H9 (cell line): ENCODE results near the gene TAF5L. TPM values are rescaled to one million over a fixed set of nuclear protein-coding genes. Genes with fewer than 3 reads are reported as not detected.
"Not testable (repeated sequence)": the region's sequence is repeated elsewhere in the genome, so short reads cannot be mapped to it uniquely, and the experiment has no call there.

Source experiments
- DNase-seq: peaks from one replicate; pipeline ENCODE4 v3.0.0-alpha.2; 2017
- H2AFZ ChIP-seq: one replicate; pipeline ENCODE4 v1.6.1; 2013; ENCODE audit warnings: mild to moderate bottlenecking, low read length, control low read depth, moderate library complexity
- H2AK5ac ChIP-seq: 2 replicates; pipeline ENCODE4 v1.6.1; 2013; ENCODE audit warnings: low read length, control low read depth, mixed read lengths; ENCODE audit not compliant: insufficient read length
- H2BK120ac ChIP-seq: one replicate; pipeline ENCODE4 v1.6.1; 2013; ENCODE audit warnings: low read depth, mild to moderate bottlenecking, low read length, control low read depth, inconsistent platforms; ENCODE audit not compliant: poor library complexity, severe bottlenecking
- H2BK12ac ChIP-seq: 2 replicates; pipeline ENCODE4 v1.6.1; 2013; ENCODE audit warnings: low read length, control low read depth, mixed read lengths, low read depth; ENCODE audit not compliant: insufficient read length
- H2BK15ac ChIP-seq: 2 replicates; pipeline ENCODE4 v1.6.1; 2013; ENCODE audit warnings: low read depth, low read length, control low read depth
- H2BK20ac ChIP-seq: one replicate; pipeline ENCODE4 v1.6.1; 2013; ENCODE audit warnings: low read depth, mild to moderate bottlenecking, low read length, control low read depth, inconsistent platforms; ENCODE audit not compliant: poor library complexity, severe bottlenecking
- H2BK5ac ChIP-seq: 2 replicates; pipeline ENCODE4 v1.6.1; 2013; ENCODE audit warnings: low read length, control low read depth, mixed read lengths; ENCODE audit not compliant: insufficient read length
- H3K14ac ChIP-seq: 2 replicates; pipeline ENCODE4 v1.6.1; 2013; ENCODE audit warnings: low read length, control low read depth; ENCODE audit not compliant: insufficient read depth
- H3K18ac ChIP-seq: 2 replicates; pipeline ENCODE4 v1.6.1; 2013; ENCODE audit warnings: low read depth, mild to moderate bottlenecking, mixed read lengths, low read length, control low read depth; ENCODE audit not compliant: insufficient read length
- H3K23ac ChIP-seq: 2 replicates; pipeline ENCODE4 v1.6.1; 2013; ENCODE audit warnings: low read length, control low read depth, mixed read lengths, low read depth; ENCODE audit not compliant: insufficient read length
- H3K23me2 ChIP-seq: 2 replicates; pipeline ENCODE4 v1.6.1; 2013; ENCODE audit warnings: low read depth, mild to moderate bottlenecking, mixed read lengths, low read length, control low read depth; ENCODE audit not compliant: insufficient read length, poor library complexity, severe bottlenecking
- H3K27ac ChIP-seq: 2 replicates; pipeline ENCODE4 v1.5.1; 2013; ENCODE audit warnings: low read length, control low read depth, mixed read lengths, low read depth; ENCODE audit not compliant: insufficient read length
- H3K27me3 ChIP-seq: 2 replicates; pipeline ENCODE4 v1.6.1; 2013; ENCODE audit warnings: low read length, control low read depth, inconsistent platforms; ENCODE audit not compliant: insufficient read depth
- H3K4ac ChIP-seq: 2 replicates; pipeline ENCODE4 v1.6.1; 2013; ENCODE audit warnings: low read depth, mild to moderate bottlenecking, control low read depth, inconsistent platforms, low read length, moderate library complexity
- H3K4me1 ChIP-seq: 2 replicates; pipeline ENCODE4 v1.6.1; 2013; ENCODE audit warnings: low read length, control low read depth, inconsistent platforms; ENCODE audit not compliant: insufficient read depth
- H3K4me2 ChIP-seq: 2 replicates; pipeline ENCODE4 v1.6.1; 2013; ENCODE audit warnings: low read length, control low read depth, mixed read lengths; ENCODE audit not compliant: insufficient read length, insufficient read depth
- H3K56ac ChIP-seq: 2 replicates; pipeline ENCODE4 v1.6.1; 2013; ENCODE audit warnings: low read depth, mild to moderate bottlenecking, mixed read lengths, low read length, control low read depth; ENCODE audit not compliant: insufficient read length
- H3K79me1 ChIP-seq: 2 replicates; pipeline ENCODE4 v1.6.1; 2013; ENCODE audit warnings: low read depth, mild to moderate bottlenecking, moderate library complexity, low read length, control low read depth, inconsistent platforms; ENCODE audit not compliant: insufficient read depth, poor library complexity, severe bottlenecking
- H3K79me2 ChIP-seq: 2 replicates; pipeline ENCODE4 v1.6.1; 2013; ENCODE audit warnings: low read length, control low read depth, inconsistent platforms; ENCODE audit not compliant: insufficient read depth
- H3K9ac ChIP-seq: 2 replicates; pipeline ENCODE4 v1.6.1; 2013; ENCODE audit warnings: low read length, control low read depth, mixed read lengths; ENCODE audit not compliant: insufficient read length; ENCODE audit errors: extremely low read depth
- H3K9me3 ChIP-seq: one replicate; pipeline ENCODE4 v1.6.1; 2013; ENCODE audit warnings: low read depth, low read length, inconsistent platforms; ENCODE audit not compliant: control insufficient read depth
- H3T11ph ChIP-seq: one replicate; pipeline ENCODE4 v1.6.1; 2013; ENCODE audit warnings: mild to moderate bottlenecking, low read length, control low read depth, inconsistent platforms
- H4K20me1 ChIP-seq: one replicate; pipeline ENCODE4 v1.6.1; 2013; ENCODE audit not compliant: control insufficient read depth, insufficient read length, insufficient read depth
- H4K5ac ChIP-seq: 2 replicates; pipeline ENCODE4 v1.6.1; 2013; ENCODE audit warnings: low read depth, mild to moderate bottlenecking, mixed read lengths, low read length, control low read depth; ENCODE audit not compliant: insufficient read length
- H4K8ac ChIP-seq: replicated peaks from 2 replicates; pipeline ENCODE4 v1.6.1; 2013; ENCODE audit warnings: low read length, control low read depth, mixed read lengths, low read depth; ENCODE audit not compliant: insufficient read length
- H4K91ac ChIP-seq: 2 replicates; pipeline ENCODE4 v1.6.1; 2013; ENCODE audit warnings: low read depth, mild to moderate bottlenecking, moderate library complexity, mixed read lengths, low read length, control low read depth; ENCODE audit not compliant: insufficient read length
- H3K27ac Mint-ChIP-seq, 3 experiments: 2 replicates in 2 of 3; 3 replicates in 1 of 3; pipeline ENCODE4 v1.8.0; 2020 to 2021; ENCODE audit warnings: mixed read lengths in 3 of 3, mild to moderate bottlenecking in 1 of 3, moderate library complexity in 1 of 3
- H3K27me3 Mint-ChIP-seq: 2 replicates; pipeline ENCODE4 v1.8.0; 2021; ENCODE audit warnings: low read depth, mild to moderate bottlenecking, moderate library complexity, mixed read lengths
- H3K36me3 Mint-ChIP-seq, 3 experiments: 2 replicates in 2 of 3; 3 replicates in 1 of 3; pipeline ENCODE4 v1.8.0; 2020 to 2021; ENCODE audit warnings: low read depth in 3 of 3, mixed read lengths in 3 of 3; ENCODE audit not compliant: insufficient read depth in 1 of 3
- H3K4me1 Mint-ChIP-seq, 2 experiments: 2 replicates each; pipeline ENCODE4 v1.8.0; 2020; ENCODE audit warnings: mixed read lengths in 2 of 2
- H3K4me3 Mint-ChIP-seq, 2 experiments: 2 replicates in 1 of 2; 3 replicates in 1 of 2; pipeline ENCODE4 v1.8.0; 2020 to 2021; ENCODE audit warnings: mild to moderate bottlenecking in 2 of 2, mixed read lengths in 2 of 2, moderate library complexity in 1 of 2
- H3K9me3 Mint-ChIP-seq, 2 experiments: 2 replicates in 1 of 2; 3 replicates in 1 of 2; pipeline ENCODE4 v1.8.0; 2020; ENCODE audit warnings: mild to moderate bottlenecking in 2 of 2, mixed read lengths in 2 of 2, moderate library complexity in 1 of 2
- CTCF ChIP-seq: fragments of 200-600 bp; sonication (generic); conservative IDR thresholded peaks from 3 replicates; pipeline ENCODE4 v1.8.0; 2021; ENCODE audit warnings: antibody characterized with exemption, mild to moderate bottlenecking
- WGBS: extraction: QIAGEN DNeasy Blood & Tissue Kit; methylation state at CpG from one replicate; pipeline ENCODE4 v1.1.7; 2013; ENCODE audit warnings: missing lambda C conversion rate, low lambda C conversion rate, mixed read lengths; ENCODE audit not compliant: insufficient read length; ENCODE audit errors: extremely low coverage; 5-methylcytosine and 5-hydroxymethylcytosine counted together
- total RNA-seq: library from RNA; stranded (reverse); gene quantifications from 2 replicates; pipeline ENCODE4 v1.2.1, GENCODE V29; 2021

The TAF5L gene
- total RNA-seq, 1 experiment from 2014 or later = 30.3 TPM

GRCh38 chr1:229596925-229597699 lies 28.8 kb downstream of the TAF5L start:
- no peak for TF ChIP-seq CTCF
- H3K36me3 Mint-ChIP-seq = peaks cover 10 to 48% (median 29%) of the 10 kb centered on the region in 3 experiments; a peak in 6 of 7 replicates
- no peaks in the 10 kb centered on the region for H3K79me2 ChIP-seq
- no peak overlapping the region for H4K8ac ChIP-seq
- H3K56ac ChIP-seq = no peak overlapping the region
- no peak for DNase-seq
- H3K4me1 ChIP-seq = no peaks in the 10 kb centered on the region
- no peak overlapping the region for H3K18ac ChIP-seq
- no peak overlapping the region for H2BK120ac ChIP-seq
- no peak overlapping the region for H2AFZ ChIP-seq
- no peak overlapping the region for H2BK5ac ChIP-seq
- H3K27me3 Mint-ChIP-seq = no peaks in the 10 kb centered on the region
- H3K79me1 ChIP-seq = no peaks in the 10 kb centered on the region
- H2BK20ac ChIP-seq = no peak overlapping the region
- no peak overlapping the region for H3K27ac ChIP-seq
- no peaks in the 10 kb centered on the region for H3K9me3 ChIP-seq
- no peak overlapping the region for H3K23ac ChIP-seq
- H3K4ac ChIP-seq = no peak overlapping the region
- H3K9me3 Mint-ChIP-seq = no peaks in the 10 kb centered on the region
- H3K4me2 ChIP-seq = no peak overlapping the region
- no peaks in the 10 kb centered on the region for H3K23me2 ChIP-seq
- H4K5ac ChIP-seq = no peak overlapping the region
- H2BK12ac ChIP-seq = no peak overlapping the region
- H3K4me3 Mint-ChIP-seq = no peak overlapping the region
- H3K14ac ChIP-seq = no peak overlapping the region
- H3K27me3 ChIP-seq = no peaks in the 10 kb centered on the region
- no peaks in the 10 kb centered on the region for H4K20me1 ChIP-seq
- H3T11ph ChIP-seq = no peak overlapping the region
- no CpG with 5 or more reads among the region's 7 CpGs for WGBS
- no peak overlapping the region for H3K27ac Mint-ChIP-seq
- H2AK5ac ChIP-seq = no peak overlapping the region
- H3K9ac ChIP-seq = no peak overlapping the region
- H3K4me1 Mint-ChIP-seq = peaks cover 4 to 11% of the 10 kb centered on the region in 2 experiments
- no peak overlapping the region for H4K91ac ChIP-seq
- H2BK15ac ChIP-seq = no peak overlapping the region

GRCh38 chr1:229595876-229596275 lies 30.0 kb downstream of the TAF5L start:
- not testable (repeated sequence) for H2BK12ac ChIP-seq, H2BK15ac ChIP-seq, H3K23me2 ChIP-seq, H4K20me1 ChIP-seq, H3K79me1 ChIP-seq, H3K9ac ChIP-seq, H4K5ac ChIP-seq, H3K9me3 Mint-ChIP-seq, H3K14ac ChIP-seq, H2BK5ac ChIP-seq, H3K27ac ChIP-seq, H2BK20ac ChIP-seq, H2BK120ac ChIP-seq, H3K27me3 ChIP-seq, H3T11ph ChIP-seq, H3K4me1 Mint-ChIP-seq, H3K9me3 ChIP-seq, H3K18ac ChIP-seq, H3K4me2 ChIP-seq, DNase-seq, H3K23ac ChIP-seq, H3K79me2 ChIP-seq, H3K56ac ChIP-seq, H4K91ac ChIP-seq, H3K27me3 Mint-ChIP-seq, H2AK5ac ChIP-seq, H3K4me1 ChIP-seq, H3K4ac ChIP-seq, H2AFZ ChIP-seq, H4K8ac ChIP-seq, H3K4me3 Mint-ChIP-seq
- H3K27ac Mint-ChIP-seq = 0 out of 7 replicates have a peak overlapping the region, but pooled peaks of 1 of the 3 experiments have one; percentile 85
- peaks cover 3 to 39% (median 19%) of the 10 kb centered on the region in 3 experiments; a peak in 6 of 7 replicates for H3K36me3 Mint-ChIP-seq
- no CpG with 5 or more reads among the region's 7 CpGs for WGBS
